OCI-LY7 (cell line): ENCODE measurements around the gene CD93. TPM values are rescaled to one million over a fixed set of nuclear protein-coding genes. Genes with fewer than 3 reads are reported as not detected.

Experiments
- BruUV-seq: library from RNA; stranded (reverse); fragments of 400-500 nt; replicated peaks from 2 replicates; lab custom pipeline; 2021; lab: Mats Ljungman, UMichigan
- CTCF ChIA-PET: fragments of 300-600 bp; sonication (Branson Sonifier 250); formaldehyde crosslinking; loops from one replicate; lab custom pipeline; 2022; ENCODE audit warnings: antibody characterized with exemption; ENCODE audit not compliant: unreplicated experiment; lab: Charles Lee
- POLR2A ChIA-PET: fragments of 300-600 bp; sonication (Branson Sonifier 250); formaldehyde crosslinking; loops from one replicate; lab custom pipeline; 2022; ENCODE audit warnings: antibody characterized with exemption; lab: Charles Lee
- DNase-seq: peaks from one replicate; pipeline ENCODE4 v3.0.0-alpha.2; 2015; ENCODE audit warnings: low spot score
- H2AFZ ChIP-seq: fragments of 200-600 bp; sonication (generic), shearing (Covaris generic); 2 replicates; pipeline ENCODE4 v1.6.1; 2014; ENCODE audit warnings: mild to moderate bottlenecking, antibody characterized with exemption, low read length, moderate library complexity
- H3K27ac ChIP-seq: fragments of 200-600 bp; sonication (generic); 2 replicates; pipeline ENCODE4 v1.5.1; 2014; ENCODE audit warnings: mixed run types, low read depth, mild to moderate bottlenecking, moderate library complexity, low read length, inconsistent platforms; ENCODE audit not compliant: poor library complexity, severe bottlenecking
- H3K36me3 ChIP-seq: fragments of 200-600 bp; sonication (generic); 2 replicates; pipeline ENCODE4 v1.6.1; 2014; ENCODE audit warnings: mild to moderate bottlenecking, antibody characterized with exemption, low read length, moderate library complexity, mixed read lengths; ENCODE audit not compliant: insufficient read depth
- H3K4me1 ChIP-seq: fragments of 200-600 bp; sonication (generic); 2 replicates; pipeline ENCODE4 v1.5.1; 2014; ENCODE audit warnings: mild to moderate bottlenecking, low read length; ENCODE audit not compliant: insufficient read depth, poor library complexity, severe bottlenecking
- H3K4me2 ChIP-seq: fragments of 200-600 bp; sonication (generic); 2 replicates; pipeline ENCODE4 v1.6.1; 2014; ENCODE audit warnings: mild to moderate bottlenecking, low read length
- H3K4me3 ChIP-seq: fragments of 200-600 bp; sonication (generic); 2 replicates; pipeline ENCODE4 v1.5.1; 2014; ENCODE audit warnings: mild to moderate bottlenecking, low read depth, low read length; ENCODE audit not compliant: poor library complexity, severe bottlenecking
- H3K79me2 ChIP-seq: fragments of 200-600 bp; sonication (generic); 2 replicates; pipeline ENCODE4 v1.6.1; 2016; ENCODE audit warnings: low read depth, mild to moderate bottlenecking, low read length, moderate library complexity, mixed read lengths; ENCODE audit not compliant: insufficient read depth
- H3K9me2 ChIP-seq: fragments of 200-600 bp; sonication (generic); 2 replicates; pipeline ENCODE4 v1.6.1; 2016; ENCODE audit warnings: mild to moderate bottlenecking, low read length, mixed read lengths; ENCODE audit not compliant: insufficient read depth
- H3K9me3 ChIP-seq: fragments of 200-600 bp; sonication (generic); 2 replicates; pipeline ENCODE4 v1.6.1; 2014; ENCODE audit warnings: mild to moderate bottlenecking, mixed run types, low read length, mixed read lengths
- H4K20me1 ChIP-seq: fragments of 200-600 bp; sonication (generic); 2 replicates; pipeline ENCODE4 v1.6.1; 2014; ENCODE audit warnings: mild to moderate bottlenecking, antibody characterized with exemption, low read length, moderate library complexity, mixed read lengths; ENCODE audit not compliant: insufficient read depth
- EZH2phosphoT487 ChIP-seq: fragments of 200-600 bp; sonication (generic); IDR thresholded peaks from 2 replicates; pipeline ENCODE4 v1.6.1; 2018; ENCODE audit warnings: low read depth, borderline replicate concordance, mild to moderate bottlenecking, mixed run types, antibody characterized with exemption, low read length, moderate library complexity, mixed read lengths
- intact Hi-C: fragments of 100-400 bp; cut with micrococcal nuclease; formaldehyde crosslinking; loops from one replicate; pipeline ENCODE4 v1.10.0; 2022; ENCODE audit not compliant: unreplicated experiment
- total RNA-seq, 2 experiments: library from RNA; depleted of rRNA in 1 of 2; stranded (reverse); fragments of >200 nt in 1 of 2; shearing (Covaris generic) in 1 of 2; gene quantifications; 2 replicates each; pipeline ENCODE4 v1.2.3, GENCODE V29; 2014 to 2022
- TF ChIP-seq, protein P1 (sequence below): fragments of 200-600 bp; sonication (generic); conservative IDR thresholded peaks from 2 replicates; pipeline ENCODE4 v1.5.1; 2014; ENCODE audit warnings: mild to moderate bottlenecking, antibody characterized with exemption, low read length, moderate library complexity, mixed read lengths

CD93 gene
- total RNA-seq, 2 experiments from 2014 or later: not detected

DNA sequence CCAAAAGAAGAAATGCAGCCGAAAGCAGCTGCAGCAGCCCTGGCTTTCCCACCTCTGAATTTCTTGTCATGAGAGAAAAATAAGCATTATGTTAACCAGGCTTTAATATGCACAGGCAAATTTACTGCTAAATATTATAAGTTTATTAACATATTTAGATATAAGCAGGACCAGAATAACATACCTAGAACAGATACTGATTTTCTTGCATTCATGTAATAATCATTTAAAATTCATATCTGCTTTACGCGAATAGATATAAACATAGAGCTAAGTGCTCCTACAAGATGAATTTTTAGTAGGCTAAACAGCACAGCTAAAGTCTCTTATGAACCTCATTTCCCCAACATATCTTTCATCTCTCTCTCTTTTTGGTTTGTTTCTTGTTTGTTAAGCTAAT lies 14.7 kb downstream of the CD93 start:
- Histone ChIP-seq H3K36me3 (no peaks in the 10 kb centered on the region), H3K4me2 (no peak overlapping the region), H3K9me3 (no peaks in the 10 kb centered on the region), H3K79me2 (no peaks in the 10 kb centered on the region), H3K27ac (no peak overlapping the region), H3K9me2 (no peaks in the 10 kb centered on the region), H3K4me3 (no peak overlapping the region), H2AFZ (no peak overlapping the region), H4K20me1 (no peaks in the 10 kb centered on the region), H3K4me1 (no peaks in the 10 kb centered on the region)
- no peak for DNase-seq
- POLR2A ChIA-PET: no interaction called here
- BruUV-seq: no TSS peak
- CTCF ChIA-PET: no interaction called here
- intact Hi-C loops: no loop called here
- TF ChIP-seq, protein P1, sequence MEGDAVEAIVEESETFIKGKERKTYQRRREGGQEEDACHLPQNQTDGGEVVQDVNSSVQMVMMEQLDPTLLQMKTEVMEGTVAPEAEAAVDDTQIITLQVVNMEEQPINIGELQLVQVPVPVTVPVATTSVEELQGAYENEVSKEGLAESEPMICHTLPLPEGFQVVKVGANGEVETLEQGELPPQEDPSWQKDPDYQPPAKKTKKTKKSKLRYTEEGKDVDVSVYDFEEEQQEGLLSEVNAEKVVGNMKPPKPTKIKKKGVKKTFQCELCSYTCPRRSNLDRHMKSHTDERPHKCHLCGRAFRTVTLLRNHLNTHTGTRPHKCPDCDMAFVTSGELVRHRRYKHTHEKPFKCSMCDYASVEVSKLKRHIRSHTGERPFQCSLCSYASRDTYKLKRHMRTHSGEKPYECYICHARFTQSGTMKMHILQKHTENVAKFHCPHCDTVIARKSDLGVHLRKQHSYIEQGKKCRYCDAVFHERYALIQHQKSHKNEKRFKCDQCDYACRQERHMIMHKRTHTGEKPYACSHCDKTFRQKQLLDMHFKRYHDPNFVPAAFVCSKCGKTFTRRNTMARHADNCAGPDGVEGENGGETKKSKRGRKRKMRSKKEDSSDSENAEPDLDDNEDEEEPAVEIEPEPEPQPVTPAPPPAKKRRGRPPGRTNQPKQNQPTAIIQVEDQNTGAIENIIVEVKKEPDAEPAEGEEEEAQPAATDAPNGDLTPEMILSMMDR: no peak
- no peak for TF ChIP-seq EZH2phosphoT487

DNA sequence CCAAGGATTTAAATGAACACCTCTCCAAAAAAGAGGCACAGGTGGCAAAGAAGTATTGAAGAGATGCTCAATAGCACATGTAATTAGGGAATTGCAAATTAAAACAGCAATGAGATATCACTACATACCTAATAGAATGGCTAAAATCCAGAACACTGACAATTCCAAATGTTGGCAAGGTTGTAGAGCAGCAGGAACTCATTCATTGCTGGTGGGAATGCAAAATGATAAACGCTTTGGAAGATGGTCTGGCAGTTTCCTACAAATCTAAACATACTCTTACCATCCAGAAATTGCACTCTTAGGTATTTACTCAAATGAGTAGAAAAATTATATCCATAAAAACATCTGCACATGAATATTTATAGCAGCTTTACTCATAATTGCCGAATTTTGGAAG lies 17.0 kb downstream of the CD93 start:
- intact Hi-C loops: no loop called here
- no TSS peak for BruUV-seq
- no peak overlapping the region for H2AFZ ChIP-seq
- ChIA-PET POLR2A (no interaction called here), CTCF (interaction anchor here (0.5 kb wide), 1 partner anchor 1986 kb away, joined by 3 read pairs; no protein-coding TSS in a partner anchor)
- no peaks in the 10 kb centered on the region for H3K36me3 ChIP-seq
- TF ChIP-seq, protein P1: no peak
- no peak for TF ChIP-seq EZH2phosphoT487
- no peak overlapping the region for H3K4me2 ChIP-seq
- no peak overlapping the region for H3K4me3 ChIP-seq
- H3K9me3 ChIP-seq: no peaks in the 10 kb centered on the region
- no peaks in the 10 kb centered on the region for H3K4me1 ChIP-seq
- H4K20me1 ChIP-seq: no peaks in the 10 kb centered on the region
- DNase-seq: no peak
- H3K9me2 ChIP-seq: no peaks in the 10 kb centered on the region
- H3K27ac ChIP-seq: no peak overlapping the region
- H3K79me2 ChIP-seq: no peaks in the 10 kb centered on the region

DNA sequence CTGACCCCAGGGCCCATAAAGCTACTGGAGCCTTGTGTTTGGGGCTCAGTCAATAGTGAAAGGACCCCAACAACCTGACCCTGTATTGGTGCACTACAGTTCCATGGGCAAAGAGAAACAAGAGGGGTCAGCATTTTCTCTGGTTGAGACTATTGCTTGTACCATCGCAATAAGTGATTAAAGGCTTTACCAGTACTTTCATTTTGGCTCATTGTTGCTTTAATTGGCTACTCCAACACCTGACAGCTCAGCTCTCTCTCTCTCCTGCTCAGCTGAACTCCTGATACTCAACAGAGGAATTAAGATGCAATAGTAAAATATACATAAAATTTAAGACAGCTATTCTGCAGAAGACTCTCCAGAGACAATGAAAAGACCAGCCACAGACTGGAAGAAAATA lies 17.8 kb downstream of the CD93 start:
- BruUV-seq: no TSS peak
- CTCF ChIA-PET: no interaction called here
- POLR2A ChIA-PET: no interaction called here

More for the DNA sequence above, 17.8 kb downstream of the CD93 start:
- no peak overlapping the region for H3K4me2 ChIP-seq
- H3K4me1 ChIP-seq: no peaks in the 10 kb centered on the region
- no peak for DNase-seq
- intact Hi-C loops: no loop called here
- TF ChIP-seq, protein P1: no peak
- TF ChIP-seq EZH2phosphoT487: no peak
- H3K4me3 ChIP-seq: no peak overlapping the region
- no peaks in the 10 kb centered on the region for H3K9me3 ChIP-seq
- no peaks in the 10 kb centered on the region for H4K20me1 ChIP-seq
- H2AFZ ChIP-seq: no peak overlapping the region
- no peaks in the 10 kb centered on the region for H3K36me3 ChIP-seq
- no peak overlapping the region for H3K27ac ChIP-seq
- no peaks in the 10 kb centered on the region for H3K79me2 ChIP-seq
- no peaks in the 10 kb centered on the region for H3K9me2 ChIP-seq
